ENCODE results near the gene ZCRB1.

DNA sequence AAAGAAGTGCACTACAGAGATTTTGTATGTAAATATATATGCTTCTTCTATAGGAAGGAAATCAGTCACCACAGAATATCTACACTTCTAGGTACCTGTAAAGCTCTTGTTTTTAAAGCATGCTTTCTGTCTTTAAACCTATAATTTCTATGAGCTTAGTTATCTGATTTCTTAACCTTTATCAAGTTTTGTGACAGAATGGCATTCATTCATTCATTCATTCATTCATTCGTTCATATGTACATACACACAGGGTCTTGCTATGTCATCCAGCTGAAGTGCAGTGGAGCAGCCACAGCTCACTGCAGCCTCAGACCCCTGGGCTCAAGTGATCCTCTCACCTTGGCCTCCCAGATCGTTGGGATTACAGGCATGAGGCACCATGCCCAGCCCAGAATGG, 16.1 kb upstream of the ZCRB1 start:
- TF ChIP-seq, protein P1, sequence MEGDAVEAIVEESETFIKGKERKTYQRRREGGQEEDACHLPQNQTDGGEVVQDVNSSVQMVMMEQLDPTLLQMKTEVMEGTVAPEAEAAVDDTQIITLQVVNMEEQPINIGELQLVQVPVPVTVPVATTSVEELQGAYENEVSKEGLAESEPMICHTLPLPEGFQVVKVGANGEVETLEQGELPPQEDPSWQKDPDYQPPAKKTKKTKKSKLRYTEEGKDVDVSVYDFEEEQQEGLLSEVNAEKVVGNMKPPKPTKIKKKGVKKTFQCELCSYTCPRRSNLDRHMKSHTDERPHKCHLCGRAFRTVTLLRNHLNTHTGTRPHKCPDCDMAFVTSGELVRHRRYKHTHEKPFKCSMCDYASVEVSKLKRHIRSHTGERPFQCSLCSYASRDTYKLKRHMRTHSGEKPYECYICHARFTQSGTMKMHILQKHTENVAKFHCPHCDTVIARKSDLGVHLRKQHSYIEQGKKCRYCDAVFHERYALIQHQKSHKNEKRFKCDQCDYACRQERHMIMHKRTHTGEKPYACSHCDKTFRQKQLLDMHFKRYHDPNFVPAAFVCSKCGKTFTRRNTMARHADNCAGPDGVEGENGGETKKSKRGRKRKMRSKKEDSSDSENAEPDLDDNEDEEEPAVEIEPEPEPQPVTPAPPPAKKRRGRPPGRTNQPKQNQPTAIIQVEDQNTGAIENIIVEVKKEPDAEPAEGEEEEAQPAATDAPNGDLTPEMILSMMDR (IDR thresholded peaks at IDR 0.05), result no peak
- TF ChIP-seq POLR2AphosphoS5 (IDR thresholded peaks at IDR 0.05) (no peak), EP300 (IDR thresholded peaks at IDR 0.05) (no peak), POLR2A (IDR thresholded peaks at IDR 0.05) (no peak)

Data from suprapubic skin (tissue), 4 donors.